Mesenchymal stem cell (in vitro differentiated cells and primary cell): ENCODE data around the gene LPAR3.

Source experiments
- DNase-seq: peaks from one replicate; pipeline ENCODE4 v3.0.0-alpha.2; 2013
- H2AFZ ChIP-seq: one replicate; pipeline ENCODE4 v1.6.1; 2013; ENCODE audit warnings: low read depth, mild to moderate bottlenecking, control low read depth, inconsistent platforms, low read length, moderate library complexity
- H2AK5ac ChIP-seq: 2 replicates; pipeline ENCODE4 v1.6.1; 2013; ENCODE audit warnings: low read length, moderate library complexity, mild to moderate bottlenecking, inconsistent platforms; ENCODE audit not compliant: severe bottlenecking
- H2BK120ac ChIP-seq: one replicate; pipeline ENCODE4 v1.6.1; 2013; ENCODE audit warnings: low read depth, mild to moderate bottlenecking, inconsistent platforms, low read length, moderate library complexity
- H2BK12ac ChIP-seq, 2 experiments: one replicate each; pipeline ENCODE4 v1.6.1; 2013; ENCODE audit warnings: inconsistent platforms in 2 of 2, low read length in 2 of 2, mild to moderate bottlenecking in 2 of 2, moderate library complexity in 2 of 2, control low read depth in 1 of 2
- H2BK15ac ChIP-seq: one replicate; pipeline ENCODE4 v1.6.1; 2013; ENCODE audit warnings: mild to moderate bottlenecking, low read depth, inconsistent platforms; ENCODE audit not compliant: poor library complexity, severe bottlenecking
- H2BK5ac ChIP-seq: 2 replicates; pipeline ENCODE4 v1.6.1; 2013; ENCODE audit warnings: low read depth, mild to moderate bottlenecking, low read length, control low read depth, inconsistent platforms; ENCODE audit not compliant: poor library complexity, severe bottlenecking
- H3K14ac ChIP-seq, 2 experiments: one replicate each; pipeline ENCODE4 v1.6.1; 2013; ENCODE audit warnings: inconsistent platforms in 2 of 2, low read length in 2 of 2, control low read depth in 1 of 2, mild to moderate bottlenecking in 1 of 2, moderate library complexity in 1 of 2
- H3K18ac ChIP-seq, 2 experiments: one replicate each; pipeline ENCODE4 v1.6.1; 2013; ENCODE audit warnings: inconsistent platforms in 2 of 2, low read length in 2 of 2, control low read depth in 1 of 2, low read depth in 1 of 2, mild to moderate bottlenecking in 1 of 2
- H3K23ac ChIP-seq, 2 experiments: one replicate each; pipeline ENCODE4 v1.6.1; 2013; ENCODE audit warnings: inconsistent platforms in 2 of 2, low read length in 2 of 2, mild to moderate bottlenecking in 2 of 2, moderate library complexity in 2 of 2, control low read depth in 1 of 2
- H3K27ac ChIP-seq: 2 replicates; pipeline ENCODE4 v1.5.1; 2013; ENCODE audit warnings: mild to moderate bottlenecking, moderate library complexity, low read length, control low read depth, inconsistent platforms; ENCODE audit not compliant: poor library complexity, severe bottlenecking
- H3K27me3 ChIP-seq, 2 experiments: 2 replicates each; pipeline versions ENCODE4 v1.6.1 to v1.7.0; 2013; ENCODE audit warnings: low read length in 2 of 2, mild to moderate bottlenecking in 2 of 2, moderate library complexity in 2 of 2, control low read depth in 1 of 2, inconsistent platforms in 1 of 2; ENCODE audit not compliant: control insufficient read depth in 1 of 2, insufficient read depth in 1 of 2
- H3K36me3 ChIP-seq, 2 experiments: 2 replicates each; pipeline versions ENCODE4 v1.6.1 to v1.7.0; 2013; ENCODE audit warnings: low read length in 2 of 2, control low read depth in 1 of 2, inconsistent platforms in 1 of 2, low read depth in 1 of 2, mild to moderate bottlenecking in 1 of 2; ENCODE audit not compliant: insufficient read depth in 2 of 2, control insufficient read depth in 1 of 2
- H3K4ac ChIP-seq, 2 experiments: one replicate each; pipeline ENCODE4 v1.6.1; 2013; ENCODE audit warnings: inconsistent platforms in 2 of 2, low read length in 2 of 2, mild to moderate bottlenecking in 2 of 2, moderate library complexity in 2 of 2, control low read depth in 1 of 2, low read depth in 1 of 2
- H3K4me1 ChIP-seq: 2 replicates; pipeline ENCODE4 v1.6.1; 2013; ENCODE audit warnings: low read depth, low read length, control low read depth; ENCODE audit not compliant: control insufficient read depth, insufficient read depth
- H3K4me2 ChIP-seq: 2 replicates; pipeline ENCODE4 v1.6.1; 2013; ENCODE audit warnings: low read length, mild to moderate bottlenecking, inconsistent platforms; ENCODE audit not compliant: poor library complexity, severe bottlenecking
- H3K4me3 ChIP-seq, 2 experiments: 2 replicates each; pipeline versions ENCODE4 v1.5.1 to v1.7.0; 2013; ENCODE audit warnings: low read length in 2 of 2, mild to moderate bottlenecking in 2 of 2, control low read depth in 1 of 2, low read depth in 1 of 2; ENCODE audit not compliant: insufficient read depth in 1 of 2
- H3K79me1 ChIP-seq: replicated peaks from 2 replicates; pipeline ENCODE4 v1.6.1; 2013; ENCODE audit warnings: mild to moderate bottlenecking, control low read depth, low read length, inconsistent platforms; ENCODE audit not compliant: poor library complexity, severe bottlenecking
- H3K9ac ChIP-seq: 2 replicates; pipeline ENCODE4 v1.7.0; 2013; ENCODE audit warnings: mild to moderate bottlenecking, low read length, moderate library complexity
- H3K9me3 ChIP-seq: 2 replicates; pipeline ENCODE4 v1.7.0; 2013; ENCODE audit warnings: mild to moderate bottlenecking, low read length; ENCODE audit not compliant: control insufficient read depth
- H4K8ac ChIP-seq: one replicate; pipeline ENCODE4 v1.6.1; 2013; ENCODE audit warnings: inconsistent platforms, mild to moderate bottlenecking, low read length, moderate library complexity
- H4K91ac ChIP-seq: one replicate; pipeline ENCODE4 v1.6.1; 2013; ENCODE audit warnings: mild to moderate bottlenecking, low read length, inconsistent platforms
- WGBS: methylation state at CpG from one replicate; pipeline ENCODE4 v1.1.7; 2013; ENCODE audit warnings: mixed read lengths; 5-methylcytosine and 5-hydroxymethylcytosine counted together

Gene LPAR3

DNA sequence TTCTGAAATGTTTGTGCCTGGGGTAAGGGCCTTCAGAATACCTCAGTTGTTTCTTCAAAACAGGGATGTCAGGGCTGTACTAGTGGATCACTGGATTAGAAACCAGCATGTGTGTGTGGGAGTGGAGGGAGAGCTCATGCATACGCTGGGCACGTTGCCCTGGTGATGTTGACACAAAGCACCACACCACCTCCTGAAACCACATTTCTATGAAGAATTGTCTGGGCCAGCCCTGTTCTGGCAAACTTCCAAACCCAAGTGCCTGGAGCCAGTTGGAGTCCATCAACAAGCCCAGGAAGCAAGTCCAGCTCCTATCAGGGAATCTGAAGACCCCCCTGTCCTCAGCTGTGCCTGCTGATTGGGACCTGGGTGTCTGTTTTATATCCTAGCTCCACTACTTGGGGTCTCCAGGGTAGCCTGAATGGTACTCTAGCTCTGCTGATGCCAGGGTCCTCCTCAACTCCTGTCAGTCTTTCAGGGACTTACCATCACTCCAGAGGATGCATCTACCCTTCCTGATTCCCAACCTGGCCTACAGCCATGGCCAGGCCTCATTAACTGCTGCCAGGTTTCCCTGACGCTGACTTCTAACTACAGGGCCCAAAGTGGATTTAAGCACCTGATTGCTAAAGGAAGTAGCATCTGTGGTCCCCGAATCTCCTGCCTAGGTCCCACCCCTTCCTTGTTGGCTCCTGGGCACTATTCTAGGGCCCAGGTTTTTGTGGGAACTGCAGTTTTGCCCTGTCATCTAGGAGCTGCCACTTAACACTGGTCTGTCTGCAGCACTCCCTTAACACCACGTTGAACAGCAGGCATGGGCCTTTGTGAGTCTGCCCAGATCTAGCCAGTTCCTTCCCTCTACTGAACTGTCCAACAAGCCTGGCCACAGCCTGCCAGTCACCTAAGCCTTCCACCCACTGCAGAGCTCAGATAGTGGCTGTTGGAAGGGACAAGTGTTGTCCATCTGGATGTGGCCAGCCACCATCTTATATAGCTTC, 45.5 kb downstream of the LPAR3 start:
- Histone ChIP-seq H3K4me3 (no peak overlapping the region), H3K4me2 (no peak overlapping the region), H3K36me3 (no peaks in the 10 kb centered on the region), H3K23ac (no peak overlapping the region), H2BK12ac (peak overlapping the region in 1 of 2 experiments; percentile 8), H3K4me1 (peaks cover 11% of the 10 kb centered on the region), H2BK5ac (no peak overlapping the region), H3K79me1 (no peaks in the 10 kb centered on the region), H2AK5ac (no peak overlapping the region), H4K91ac (peak overlapping the region; percentile 18), H3K18ac (peak overlapping the region; percentile 28 to 37), H2AFZ (no peak overlapping the region), H2BK120ac (peak overlapping the region; percentile 30), H3K14ac (peak overlapping the region in 1 of 2 experiments; percentile 48), H2BK15ac (peak overlapping the region; percentile 90), H3K27me3 (no peaks in the 10 kb centered on the region), H3K9me3 (no peaks in the 10 kb centered on the region), H3K9ac (peak overlapping the region; percentile 44), H4K8ac (no peak overlapping the region), H3K4ac (peak overlapping the region; percentile 44 to 70), H3K27ac (no peak overlapping the region)
- DNase-seq, result peak; percentile 94
- WGBS, result 68% methylated on average over 5 of the region's 5 CpGs

DNA sequence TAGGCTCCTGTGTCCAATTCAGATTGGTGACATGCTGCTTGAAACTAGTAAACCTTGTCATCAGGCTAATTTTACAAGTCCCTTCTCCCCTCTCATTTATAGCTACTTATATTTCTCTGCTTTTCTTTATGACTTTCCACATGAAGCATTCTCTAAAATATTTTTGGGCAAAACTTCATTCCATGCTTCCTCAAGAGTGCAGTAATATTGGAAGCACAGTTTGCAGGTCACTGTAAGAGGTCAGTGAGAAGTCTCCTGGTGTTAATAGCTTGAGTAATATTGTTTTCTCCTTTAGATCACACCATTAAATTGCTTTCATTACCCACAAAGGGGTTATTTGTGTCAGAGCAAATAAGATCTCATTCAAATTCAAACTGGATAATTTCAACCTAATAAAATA, 46.6 kb downstream of the LPAR3 start:
- DNase-seq, result no peak
- Histone ChIP-seq H3K9me3 (no peaks in the 10 kb centered on the region), H3K14ac (no peak overlapping the region), H3K9ac (no peak overlapping the region), H2BK12ac (no peak overlapping the region), H4K91ac (no peak overlapping the region), H2AK5ac (no peak overlapping the region), H3K4ac (no peak overlapping the region), H3K4me1 (peaks cover 8% of the 10 kb centered on the region), H3K27ac (no peak overlapping the region), H4K8ac (no peak overlapping the region), H3K18ac (no peak overlapping the region), H3K23ac (no peak overlapping the region), H3K36me3 (no peaks in the 10 kb centered on the region), H3K4me3 (no peak overlapping the region), H3K4me2 (no peak overlapping the region), H2BK5ac (no peak overlapping the region), H3K27me3 (peaks cover 0 to 4% of the 10 kb centered on the region in 2 experiments), H2BK120ac (no peak overlapping the region), H2AFZ (no peak overlapping the region), H2BK15ac (no peak overlapping the region), H3K79me1 (no peaks in the 10 kb centered on the region)

DNA sequence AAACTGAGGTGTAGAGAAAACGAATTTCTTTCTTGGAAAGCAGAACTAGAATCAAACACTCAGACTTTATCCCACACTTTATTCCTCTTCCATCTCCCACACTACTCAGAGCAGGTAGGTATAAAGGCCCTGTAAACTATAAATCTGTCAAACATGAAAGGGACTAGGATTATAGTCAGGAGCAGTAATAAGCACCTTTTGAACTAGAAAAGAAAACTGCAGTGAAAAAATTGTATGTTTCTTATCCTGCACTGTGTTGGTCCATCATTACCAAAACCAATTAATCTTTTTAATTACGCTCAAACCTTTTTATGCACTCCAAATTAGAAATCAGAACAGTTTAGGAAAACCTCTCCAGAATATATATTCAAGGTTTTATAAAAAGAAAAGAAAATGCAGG, 47.6 kb downstream of the LPAR3 start:
- Histone ChIP-seq H3K27me3 (peaks cover 0 to 4% of the 10 kb centered on the region in 2 experiments), H4K8ac (no peak overlapping the region), H3K9ac (no peak overlapping the region), H2BK12ac (no peak overlapping the region), H3K9me3 (no peaks in the 10 kb centered on the region), H3K27ac (no peak overlapping the region), H2BK120ac (no peak overlapping the region), H2AK5ac (no peak overlapping the region), H3K36me3 (no peaks in the 10 kb centered on the region), H3K14ac (no peak overlapping the region), H2BK5ac (no peak overlapping the region), H3K4me3 (no peak overlapping the region), H3K79me1 (no peaks in the 10 kb centered on the region), H3K23ac (no peak overlapping the region), H4K91ac (no peak overlapping the region), H3K4me2 (no peak overlapping the region), H2AFZ (no peak overlapping the region), H3K4me1 (peaks cover 8% of the 10 kb centered on the region), H3K4ac (no peak overlapping the region), H3K18ac (no peak overlapping the region), H2BK15ac (no peak overlapping the region)
- DNase-seq, result no peak
- WGBS, result no CpG with 5 or more reads among the region's 2 CpGs

DNA sequence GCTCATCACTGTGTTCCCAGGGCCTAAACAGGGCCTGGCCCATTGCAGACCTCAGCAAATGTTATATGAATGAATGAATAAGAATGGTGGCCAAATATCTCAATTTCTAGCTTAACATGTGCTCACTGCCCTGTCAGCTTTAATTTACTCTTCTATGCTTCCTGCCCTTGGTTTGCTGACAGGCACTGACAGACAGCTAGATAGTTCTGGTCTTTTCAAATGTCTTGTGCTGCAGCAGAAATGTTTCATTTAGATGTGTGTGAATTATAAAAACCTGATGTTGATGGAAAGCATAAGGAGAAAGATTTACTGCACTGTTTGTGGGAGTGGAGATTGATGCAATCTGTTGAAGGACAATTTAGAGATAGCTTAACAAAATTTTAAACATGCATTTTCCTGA, 48.9 kb downstream of the LPAR3 start:
- no peak overlapping the region for H3K18ac ChIP-seq
- no peak overlapping the region for H2BK5ac ChIP-seq
- H3K4me1 ChIP-seq, result peaks cover 8% of the 10 kb centered on the region
- H2AK5ac ChIP-seq, result no peak overlapping the region
- H3K14ac ChIP-seq, result no peak overlapping the region
- H2BK120ac ChIP-seq, result no peak overlapping the region
- no peak overlapping the region for H3K27ac ChIP-seq
- no peak overlapping the region for H2BK15ac ChIP-seq
- no peaks in the 10 kb centered on the region for H3K79me1 ChIP-seq
- no peak for DNase-seq
- no peak overlapping the region for H3K23ac ChIP-seq
- H3K27me3 ChIP-seq, result peaks cover 0 to 9% of the 10 kb centered on the region in 2 experiments
- H2BK12ac ChIP-seq, result no peak overlapping the region
- H3K9me3 ChIP-seq, result no peaks in the 10 kb centered on the region
- H3K4ac ChIP-seq, result no peak overlapping the region
- H3K36me3 ChIP-seq, result no peaks in the 10 kb centered on the region
- H3K4me2 ChIP-seq, result no peak overlapping the region
- no peak overlapping the region for H4K8ac ChIP-seq
- H3K9ac ChIP-seq, result no peak overlapping the region
- no peak overlapping the region for H3K4me3 ChIP-seq
- no peak overlapping the region for H2AFZ ChIP-seq
- no peak overlapping the region for H4K91ac ChIP-seq
